Loucy (cell line): Measurements from ENCODE around the gene CDH13.

ENCODE experiments used
- H2AFZ ChIP-seq: fragments of 200-600 bp; sonication (generic); 2 replicates; pipeline ENCODE4 v1.6.0; 2016; ENCODE audit warnings: antibody characterized with exemption, mild to moderate bottlenecking, low read length, moderate library complexity
- H3F3A ChIP-seq: fragments of 200-600 bp; 2 replicates; pipeline ENCODE4 v1.6.0; 2016; ENCODE audit warnings: antibody characterized with exemption, low read depth, mild to moderate bottlenecking
- H3K27me3 ChIP-seq: fragments of 200-600 bp; sonication (generic); 2 replicates; pipeline ENCODE4 v1.6.1; 2014; ENCODE audit warnings: low read length, mild to moderate bottlenecking; ENCODE audit not compliant: insufficient read depth, poor library complexity, severe bottlenecking
- H3K36me3 ChIP-seq: fragments of 200-600 bp; sonication (generic); 2 replicates; pipeline ENCODE4 v1.6.1; 2016; ENCODE audit warnings: low read length; ENCODE audit not compliant: insufficient read depth
- H3K4me1 ChIP-seq: fragments of 200-600 bp; sonication (generic); 2 replicates; pipeline ENCODE4 v1.5.1; 2014; ENCODE audit warnings: low read length, mild to moderate bottlenecking; ENCODE audit not compliant: insufficient read depth, poor library complexity, severe bottlenecking
- H3K4me2 ChIP-seq: fragments of 200-600 bp; sonication (generic); 2 replicates; pipeline ENCODE4 v1.6.0; 2014; ENCODE audit warnings: antibody characterized with exemption, low read length, low read depth, mild to moderate bottlenecking; ENCODE audit not compliant: poor library complexity, severe bottlenecking
- H3K4me3 ChIP-seq: fragments of 200-600 bp; sonication (generic); 2 replicates; pipeline ENCODE4 v1.5.1; 2014; ENCODE audit warnings: low read length, mild to moderate bottlenecking, mixed read lengths; ENCODE audit not compliant: poor library complexity, severe bottlenecking
- H3K79me2 ChIP-seq: fragments of 200-600 bp; sonication (generic); 2 replicates; pipeline ENCODE4 v1.6.1; 2014; ENCODE audit warnings: low read length; ENCODE audit not compliant: insufficient read depth
- H3K9ac ChIP-seq: fragments of 200-600 bp; sonication (generic); 2 replicates; pipeline ENCODE4 v1.6.0; 2014; ENCODE audit warnings: mild to moderate bottlenecking, low read depth, low read length, moderate library complexity; ENCODE audit not compliant: poor library complexity, severe bottlenecking
- H3K9me2 ChIP-seq: fragments of 200-600 bp; sonication (generic); replicated peaks from 2 replicates; pipeline ENCODE4 v1.6.1; 2016; ENCODE audit warnings: low read depth, low read length, mixed read lengths
- H3K9me3 ChIP-seq: fragments of 200-600 bp; sonication (generic); 2 replicates; pipeline ENCODE4 v1.6.1; 2014; ENCODE audit warnings: mild to moderate bottlenecking, antibody characterized with exemption, low read length, low read depth; ENCODE audit not compliant: insufficient read depth
- H4K20me1 ChIP-seq: fragments of 200-600 bp; sonication (generic); 2 replicates; pipeline ENCODE4 v1.6.0; 2014; ENCODE audit warnings: antibody characterized with exemption, low read length, mild to moderate bottlenecking; ENCODE audit not compliant: insufficient read depth, poor library complexity, severe bottlenecking
- CTCF ChIP-seq: fragments of 200-600 bp; sonication (generic); conservative IDR thresholded peaks from 2 replicates; pipeline ENCODE4 v1.5.1; 2014; ENCODE audit warnings: mild to moderate bottlenecking, antibody characterized with exemption, low read length
- EZH2phosphoT487 ChIP-seq: fragments of 200-600 bp; IDR thresholded peaks from 2 replicates; pipeline ENCODE4 v1.6.1; 2018; ENCODE audit warnings: antibody characterized with exemption, mild to moderate bottlenecking, moderate library complexity, borderline replicate concordance

The CDH13 gene

GRCh38 chr16:82603784-82604411, 22.9 kb upstream of the CDH13 start:
- no peak overlapping the region for H3K9ac ChIP-seq
- H3F3A ChIP-seq: no peaks in the 10 kb centered on the region
- no peak overlapping the region for H3K4me3 ChIP-seq
- no peak for TF ChIP-seq EZH2phosphoT487
- TF ChIP-seq CTCF: peak; percentile 47
- no peaks in the 10 kb centered on the region for H3K27me3 ChIP-seq
- no peak overlapping the region for H3K4me2 ChIP-seq
- no peak overlapping the region for H2AFZ ChIP-seq
- H3K36me3 ChIP-seq: no peaks in the 10 kb centered on the region
- no peaks in the 10 kb centered on the region for H4K20me1 ChIP-seq
- H3K9me2 ChIP-seq: no peaks in the 10 kb centered on the region
- H3K4me1 ChIP-seq: no peaks in the 10 kb centered on the region
- no peaks in the 10 kb centered on the region for H3K79me2 ChIP-seq
- no peaks in the 10 kb centered on the region for H3K9me3 ChIP-seq

- no peaks in the 10 kb centered on the region for H3K9me3 ChIP-seq
- no peak overlapping the region for H3K9ac ChIP-seq
- no peaks in the 10 kb centered on the region for H3K36me3 ChIP-seq
- H2AFZ ChIP-seq: no peak overlapping the region
- no peak overlapping the region for H3K4me2 ChIP-seq
- TF ChIP-seq EZH2phosphoT487 (no peak), CTCF (no peak)
- H4K20me1 ChIP-seq: no peaks in the 10 kb centered on the region
- H3K4me1 ChIP-seq: no peaks in the 10 kb centered on the region
- no peaks in the 10 kb centered on the region for H3K9me2 ChIP-seq
- H3F3A ChIP-seq: no peaks in the 10 kb centered on the region
- H3K27me3 ChIP-seq: no peaks in the 10 kb centered on the region
- no peaks in the 10 kb centered on the region for H3K79me2 ChIP-seq
- no peak overlapping the region for H3K4me3 ChIP-seq
Measured at GRCh38 chr16:82605076-82605475, 21.7 kb upstream of the CDH13 start.

GRCh38 chr16:82605863-82606620, 20.7 kb upstream of the CDH13 start:
- no peaks in the 10 kb centered on the region for H3K9me3 ChIP-seq
- H2AFZ ChIP-seq: no peak overlapping the region
- no peaks in the 10 kb centered on the region for H4K20me1 ChIP-seq
- H3K9me2 ChIP-seq: no peaks in the 10 kb centered on the region
- no peaks in the 10 kb centered on the region for H3F3A ChIP-seq
- H3K4me1 ChIP-seq: no peaks in the 10 kb centered on the region
- no peak overlapping the region for H3K4me2 ChIP-seq
- TF ChIP-seq EZH2phosphoT487 (no peak), CTCF (no peak)
- H3K36me3 ChIP-seq: no peaks in the 10 kb centered on the region
- no peak overlapping the region for H3K9ac ChIP-seq
- no peaks in the 10 kb centered on the region for H3K79me2 ChIP-seq
- no peak overlapping the region for H3K4me3 ChIP-seq
- no peaks in the 10 kb centered on the region for H3K27me3 ChIP-seq
